ENCODE data around the gene MAT1A. TPM values are rescaled to one million over a fixed set of nuclear protein-coding genes. Genes with fewer than 3 reads are reported as not detected.

Gene MAT1A
- total RNA-seq, 1 experiment from 2014 or later = 2.1 TPM

DNA sequence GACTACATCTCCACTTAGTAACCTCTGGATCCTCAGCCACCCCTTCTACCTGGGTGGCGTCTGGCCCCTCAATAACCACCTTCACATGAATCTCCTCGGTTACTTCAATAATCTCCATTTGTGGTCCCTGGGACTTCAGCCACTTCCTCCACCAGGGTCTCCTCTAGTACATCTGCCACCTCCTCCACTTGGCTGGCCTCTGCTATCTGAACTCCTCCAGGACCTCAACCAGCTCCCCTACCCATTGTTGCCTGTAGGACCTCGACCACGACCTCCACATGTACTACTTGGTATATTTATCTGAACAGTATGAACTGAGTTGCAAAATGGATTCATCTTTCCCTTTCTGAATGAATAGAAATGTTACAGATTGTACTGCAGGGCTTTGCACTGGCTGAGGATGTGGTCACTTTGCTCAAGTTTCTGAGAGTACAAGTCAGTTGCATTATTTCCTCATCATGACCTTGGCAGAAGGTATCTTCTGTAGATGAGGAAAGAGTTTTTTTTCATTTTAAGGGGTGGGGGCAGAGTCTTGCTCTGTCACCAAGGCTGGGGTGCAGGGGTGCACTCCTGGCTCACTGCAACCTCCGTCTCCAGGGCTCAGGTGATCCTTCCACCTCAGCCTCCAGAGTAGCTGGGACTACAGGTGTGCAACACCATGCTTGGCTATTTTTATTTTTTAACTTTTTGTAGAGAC, 36.0 kb downstream of the MAT1A start:
- TF ChIP-seq CTCF (conservative IDR thresholded peaks at IDR 0.05) = no peak
- Histone ChIP-seq H2BK12ac (ENCODE audit: insufficient read length, low read depth, low read length) (no peak overlapping the region), H4K8ac (replicated peaks; ENCODE audit: insufficient read length, low read depth, low read length) (no peak overlapping the region), H3T11ph (ENCODE audit: low read length) (no peak overlapping the region), H2AFZ (ENCODE audit: low read length) (no peak overlapping the region), H2BK5ac (ENCODE audit: insufficient read length, low read length) (no peak overlapping the region), H3K4ac (ENCODE audit: low read depth, low read length) (no peak overlapping the region), H3K27me3 (ENCODE audit: insufficient read depth, low read length) (no peaks in the 10 kb centered on the region), H3K27ac (ENCODE audit: insufficient read length, low read depth, low read length) (no peak overlapping the region), H3K79me2 (ENCODE audit: insufficient read depth, low read length) (no peaks in the 10 kb centered on the region), H3K9me3 (ENCODE audit: control insufficient read depth, low read depth, low read length) (no peaks in the 10 kb centered on the region), H3K4me1 (ENCODE audit: insufficient read depth, low read length) (no peaks in the 10 kb centered on the region), H3K23ac (ENCODE audit: insufficient read length, low read depth, low read length) (no peak overlapping the region), H3K56ac (ENCODE audit: insufficient read length, low read depth, low read length) (no peak overlapping the region), H4K20me1 (ENCODE audit: control insufficient read depth, insufficient read depth, insufficient read length) (no peaks in the 10 kb centered on the region), H3K23me2 (ENCODE audit: insufficient read length, low read depth, low read length, poor library complexity, severe bottlenecking) (no peaks in the 10 kb centered on the region), H2BK120ac (ENCODE audit: low read depth, low read length, poor library complexity, severe bottlenecking) (no peak overlapping the region), H3K9ac (ENCODE audit: extremely low read depth, insufficient read length, low read length) (no peak overlapping the region), H3K18ac (ENCODE audit: insufficient read length, low read depth, low read length) (no peak overlapping the region), H3K4me2 (ENCODE audit: insufficient read depth, insufficient read length, low read length) (no peak overlapping the region), H3K79me1 (ENCODE audit: insufficient read depth, low read depth, low read length, poor library complexity, severe bottlenecking) (no peaks in the 10 kb centered on the region), H4K91ac (ENCODE audit: insufficient read length, low read depth, low read length) (no peak overlapping the region), H2BK15ac (ENCODE audit: low read depth, low read length) (no peak overlapping the region), H2BK20ac (ENCODE audit: low read depth, low read length, poor library complexity, severe bottlenecking) (no peak overlapping the region), H3K14ac (ENCODE audit: insufficient read depth, low read length) (no peak overlapping the region), H2AK5ac (ENCODE audit: insufficient read length, low read length) (no peak overlapping the region), H4K5ac (ENCODE audit: insufficient read length, low read depth, low read length) (no peak overlapping the region)
- WGBS (ENCODE audit: extremely low coverage, insufficient read length, low lambda C conversion rate) = no CpG with 5 or more reads among the region's 5 CpGs
- Mint-ChIP-seq H3K4me1 (peaks cover 7 to 8% of the 10 kb centered on the region in 2 experiments), H3K27ac (no peak overlapping the region), H3K27me3 (ENCODE audit: low read depth) (peaks cover 21% of the 10 kb centered on the region), H3K36me3 (ENCODE audit: insufficient read depth in 1 of 3, low read depth in 3 of 3) (no peaks in the 10 kb centered on the region), H3K4me3 (no peak overlapping the region), H3K9me3 (no peaks in the 10 kb centered on the region; a peak in 1 of 5 replicates)
- no peak for DNase-seq

Measured in H9 (cell line).